ENCODE data around the gene PKIB.

DNA sequence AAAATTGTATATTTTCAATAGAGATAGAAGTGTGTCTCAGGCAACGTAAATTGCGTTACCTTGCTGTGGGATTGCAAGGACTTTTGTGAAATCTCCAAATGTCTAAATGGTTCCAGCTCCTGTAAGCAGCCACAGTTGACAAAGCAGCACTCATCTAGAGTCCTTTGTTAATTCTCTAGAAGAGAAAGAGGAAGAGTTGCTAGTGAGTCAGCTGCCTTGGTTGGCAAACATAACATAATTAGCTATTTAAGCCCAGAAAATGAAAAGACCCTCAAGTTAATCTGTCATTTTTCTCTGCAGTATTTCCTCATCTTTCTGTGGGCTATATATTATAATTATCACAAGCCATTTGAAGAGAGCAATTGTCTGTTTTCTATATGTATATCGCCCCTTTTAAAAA lies 102.9 kb downstream of the PKIB start:
- TF ChIP-seq ATF7 (IDR thresholded peaks at IDR 0.05; ENCODE audit: low read depth), result no peak
- TF ChIP-seq CTCF (IDR thresholded peaks at IDR 0.05 in 2 of 3, conservative IDR thresholded peaks at IDR 0.05 in 1 of 3; ENCODE audit: control insufficient read depth in 2 of 3, extremely low read depth in 1 of 3, insufficient read depth in 1 of 3, low read depth in 3 of 3, low read length in 3 of 3), result no peak
- no peak for TF ChIP-seq ZNF274 (IDR thresholded peaks at IDR 0.05; ENCODE audit: insufficient read depth, insufficient read length)

Measured in GM12878 (cell line).